Measurements from ENCODE around the gene MYH8.

DNA sequence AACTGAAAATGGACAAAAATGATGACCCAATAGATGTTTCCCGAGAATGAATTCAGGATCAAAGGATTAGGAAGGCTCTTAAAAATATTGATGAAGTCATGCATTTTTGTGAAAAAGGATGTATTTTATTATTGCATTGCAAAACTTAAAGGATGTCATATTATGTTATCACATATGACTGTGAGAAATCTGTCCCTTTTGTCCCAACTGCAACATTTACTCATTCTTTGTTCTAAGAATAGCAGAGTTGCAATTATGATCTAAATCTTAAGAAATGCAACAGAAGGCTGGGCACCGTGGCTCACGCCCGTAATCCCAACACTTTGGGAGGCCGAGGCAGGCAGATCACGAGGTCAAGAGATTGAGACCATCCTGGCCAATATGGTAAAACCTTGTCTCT is 35.9 kb downstream of the MYH8 start:
- TF ChIP-seq CTCF (IDR thresholded peaks at IDR 0.05) (no peak), POLR2A (IDR thresholded peaks at IDR 0.05) (no peak)
